ENCODE results near the gene ZBTB7C. TPM values are rescaled to one million over a fixed set of nuclear protein-coding genes. Genes with fewer than 3 reads are reported as not detected.

ZBTB7C gene
- total RNA-seq, 3 donors from 2014 or later, result 5.6 to 26.5 (median 6.1) TPM

DNA sequence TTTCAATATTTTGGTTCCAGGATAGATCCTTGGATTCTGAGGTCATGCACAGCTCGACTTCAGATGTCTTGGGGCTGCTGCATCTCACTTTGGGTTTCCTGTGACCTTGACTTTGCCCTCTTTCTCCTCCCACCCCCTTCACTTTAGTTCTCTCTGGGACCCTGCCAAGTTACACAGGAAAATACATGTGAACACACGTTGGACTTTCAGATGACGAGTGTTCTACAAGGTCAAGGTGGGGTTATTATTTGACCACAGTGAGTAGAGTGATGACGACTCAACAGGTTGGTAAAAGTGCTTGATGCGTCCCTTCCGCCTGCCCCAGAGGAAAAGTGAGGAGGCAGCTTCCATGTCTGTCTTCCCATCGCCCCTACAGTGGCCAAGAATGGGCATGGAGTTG, 356.3 kb downstream of the ZBTB7C start:
- TF ChIP-seq POLR2A (IDR thresholded peaks at IDR 0.05) (no peak), POLR2AphosphoS5 (IDR thresholded peaks at IDR 0.05) (no peak)
- TF ChIP-seq, protein P1, sequence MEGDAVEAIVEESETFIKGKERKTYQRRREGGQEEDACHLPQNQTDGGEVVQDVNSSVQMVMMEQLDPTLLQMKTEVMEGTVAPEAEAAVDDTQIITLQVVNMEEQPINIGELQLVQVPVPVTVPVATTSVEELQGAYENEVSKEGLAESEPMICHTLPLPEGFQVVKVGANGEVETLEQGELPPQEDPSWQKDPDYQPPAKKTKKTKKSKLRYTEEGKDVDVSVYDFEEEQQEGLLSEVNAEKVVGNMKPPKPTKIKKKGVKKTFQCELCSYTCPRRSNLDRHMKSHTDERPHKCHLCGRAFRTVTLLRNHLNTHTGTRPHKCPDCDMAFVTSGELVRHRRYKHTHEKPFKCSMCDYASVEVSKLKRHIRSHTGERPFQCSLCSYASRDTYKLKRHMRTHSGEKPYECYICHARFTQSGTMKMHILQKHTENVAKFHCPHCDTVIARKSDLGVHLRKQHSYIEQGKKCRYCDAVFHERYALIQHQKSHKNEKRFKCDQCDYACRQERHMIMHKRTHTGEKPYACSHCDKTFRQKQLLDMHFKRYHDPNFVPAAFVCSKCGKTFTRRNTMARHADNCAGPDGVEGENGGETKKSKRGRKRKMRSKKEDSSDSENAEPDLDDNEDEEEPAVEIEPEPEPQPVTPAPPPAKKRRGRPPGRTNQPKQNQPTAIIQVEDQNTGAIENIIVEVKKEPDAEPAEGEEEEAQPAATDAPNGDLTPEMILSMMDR (IDR thresholded peaks at IDR 0.05), result no peak
- Histone ChIP-seq H3K27ac (no peak overlapping the region), H3K9me3 (no peaks in the 10 kb centered on the region), H3K36me3 (no peaks in the 10 kb centered on the region), H3K4me3 (no peak overlapping the region), H3K27me3 (no peaks in the 10 kb centered on the region), H3K4me1 (no peaks in the 10 kb centered on the region)
- intact Hi-C loops (cut with DNase I; ENCODE audit: low total_unique reads), result no loop called here
- no peak for DNase-seq (ENCODE audit: low spot score in 2 of 2)

DNA sequence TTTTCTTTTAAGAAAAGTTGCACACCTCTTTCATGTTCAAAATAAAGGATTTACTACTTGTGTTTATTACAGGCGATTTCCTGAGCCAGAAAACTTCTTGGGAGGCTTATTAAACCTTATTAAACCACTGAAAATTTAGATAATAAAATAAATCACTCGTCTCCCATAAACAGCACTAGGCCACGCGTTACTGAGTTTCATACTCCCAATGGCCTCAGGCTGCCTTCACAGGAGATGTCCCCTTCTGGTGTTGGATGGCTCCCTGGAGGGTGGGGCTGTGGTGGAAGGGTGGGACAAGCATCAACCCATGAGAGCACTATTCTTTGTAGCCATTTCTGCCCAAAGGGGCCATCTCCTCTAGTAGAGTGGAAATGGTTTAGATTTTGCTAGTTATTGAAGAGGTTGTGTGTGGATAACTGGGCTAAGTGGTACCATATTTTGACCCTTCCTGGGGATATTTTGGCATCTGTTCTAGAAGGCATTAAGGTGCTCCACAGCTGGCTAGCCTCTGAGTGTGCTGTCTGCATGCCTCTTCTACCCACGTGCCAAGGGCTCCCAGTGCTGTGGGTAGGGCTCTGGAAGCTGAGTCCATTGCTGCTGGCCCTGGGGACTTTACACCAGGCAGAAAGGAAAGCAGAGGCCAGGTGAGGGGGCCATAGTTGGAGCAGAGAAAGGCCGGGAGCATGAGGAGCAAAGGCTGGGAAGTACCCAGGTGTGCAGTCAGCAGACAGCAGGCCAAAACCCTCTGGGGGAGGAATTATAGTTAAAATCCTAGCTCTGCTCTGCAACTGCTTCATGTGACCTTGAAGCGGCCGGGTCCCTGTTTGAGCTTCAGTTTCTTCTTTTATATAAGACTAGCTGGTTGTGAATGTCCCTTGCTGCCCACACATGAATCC, 357.0 kb downstream of the ZBTB7C start:
- TF ChIP-seq POLR2AphosphoS5 (IDR thresholded peaks at IDR 0.05) (no peak), POLR2A (IDR thresholded peaks at IDR 0.05) (no peak)
- TF ChIP-seq, protein P1 (IDR thresholded peaks at IDR 0.05), result no peak

DNA sequence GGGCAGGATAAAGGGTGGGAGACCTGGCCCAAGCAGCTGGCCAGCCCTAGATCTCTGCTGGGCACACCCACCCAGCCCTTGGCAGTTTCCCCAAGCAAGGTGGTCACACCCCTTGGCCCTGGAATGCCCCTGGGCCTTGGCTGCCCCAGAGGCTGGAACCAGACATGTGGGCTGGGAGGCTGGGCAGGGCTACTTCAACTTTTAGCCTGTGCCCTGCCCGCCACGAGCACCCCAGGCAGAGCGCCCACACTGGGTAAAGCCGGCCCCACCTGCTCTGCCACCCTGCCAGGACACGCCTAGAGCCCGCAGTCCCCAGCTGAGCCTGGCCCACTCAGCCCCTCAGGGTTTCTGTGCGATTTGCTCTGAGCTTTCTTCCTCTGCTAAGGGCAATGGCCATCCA, 359.0 kb downstream of the ZBTB7C start:
- H3K36me3 ChIP-seq, result no peaks in the 10 kb centered on the region
- DNase-seq (ENCODE audit: low spot score in 2 of 2), result no peak
- TF ChIP-seq POLR2AphosphoS5 (IDR thresholded peaks at IDR 0.05), result no peak
- TF ChIP-seq POLR2A (IDR thresholded peaks at IDR 0.05), result no peak
- TF ChIP-seq, protein P1 (IDR thresholded peaks at IDR 0.05), result no peak

More for the DNA sequence above, 357.0 kb downstream of the ZBTB7C start:
- Histone ChIP-seq H3K27ac (no peak overlapping the region), H3K9me3 (no peaks in the 10 kb centered on the region), H3K4me3 (no peak overlapping the region), H3K4me1 (no peaks in the 10 kb centered on the region), H3K27me3 (no peaks in the 10 kb centered on the region), H3K36me3 (no peaks in the 10 kb centered on the region)
- DNase-seq (ENCODE audit: low spot score in 2 of 2), result no peak
- intact Hi-C loops (cut with DNase I; ENCODE audit: low total_unique reads), result no loop called here

DNA sequence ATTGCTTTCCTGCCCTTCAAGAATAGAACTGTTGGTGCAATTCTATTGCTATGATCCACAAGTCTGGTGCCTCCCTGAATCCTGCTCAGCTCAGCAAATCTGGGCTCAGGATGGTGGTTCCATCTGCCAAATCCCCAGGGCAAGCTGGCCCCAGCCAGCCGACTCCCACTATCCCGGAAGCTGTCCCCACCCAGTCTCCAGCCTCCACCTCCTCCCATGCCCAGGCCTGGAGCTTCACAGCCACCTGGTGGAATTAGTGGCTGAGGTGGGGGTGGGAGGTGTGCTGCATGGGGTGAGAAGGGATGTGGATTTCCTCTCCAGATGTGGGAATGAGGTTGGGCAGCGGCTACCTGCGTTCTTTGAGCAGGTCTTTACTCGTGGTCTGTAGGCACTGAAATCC, 359.4 kb downstream of the ZBTB7C start:
- H3K27ac ChIP-seq, result peak overlapping the region; percentile 70 to 86
- TF ChIP-seq, protein P1 (IDR thresholded peaks at IDR 0.05), result no peak
- no peak for TF ChIP-seq POLR2A (IDR thresholded peaks at IDR 0.05)
- TF ChIP-seq POLR2AphosphoS5 (IDR thresholded peaks at IDR 0.05), result no peak
- H3K4me1 ChIP-seq, result no peaks in the 10 kb centered on the region
- H3K9me3 ChIP-seq, result no peaks in the 10 kb centered on the region
- H3K4me3 ChIP-seq, result no peak overlapping the region
- DNase-seq (ENCODE audit: low spot score in 2 of 2), result peak in 1 of 2 donors; percentile 69
- no peaks in the 10 kb centered on the region for H3K36me3 ChIP-seq
- intact Hi-C loops (cut with DNase I; ENCODE audit: low total_unique reads), result no loop called here
- no peaks in the 10 kb centered on the region for H3K27me3 ChIP-seq

More for the DNA sequence above, 359.0 kb downstream of the ZBTB7C start:
- Histone ChIP-seq H3K4me1 (no peaks in the 10 kb centered on the region), H3K4me3 (no peak overlapping the region), H3K27me3 (no peaks in the 10 kb centered on the region), H3K27ac (peak overlapping the region; percentile 70 to 86), H3K9me3 (no peaks in the 10 kb centered on the region)
- intact Hi-C loops (cut with DNase I; ENCODE audit: low total_unique reads), result no loop called here

DNA sequence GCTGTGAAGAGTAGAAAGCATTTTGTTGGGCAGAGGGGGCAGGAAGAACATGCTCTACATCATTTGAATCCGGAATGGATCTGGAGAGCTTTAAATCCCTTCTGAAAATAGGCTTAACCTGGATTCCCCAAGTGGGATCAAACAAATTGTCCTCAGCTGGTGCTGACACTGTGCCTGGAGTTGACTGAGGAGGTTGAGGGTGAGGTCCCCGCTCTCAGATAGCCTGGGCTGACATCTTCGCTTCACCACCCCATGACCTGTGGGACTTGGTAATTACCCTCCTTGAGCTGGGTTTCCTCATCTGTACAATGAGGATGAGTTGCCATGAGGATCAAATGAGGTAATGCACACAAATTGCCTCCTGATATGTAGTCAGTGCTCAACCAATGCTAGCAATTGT, 360.9 kb downstream of the ZBTB7C start:
- Histone ChIP-seq H3K27me3 (no peaks in the 10 kb centered on the region), H3K4me1 (no peaks in the 10 kb centered on the region), H3K27ac (peak overlapping the region in 1 of 2 donors; percentile 17), H3K9me3 (peaks cover 0 to 2% of the 10 kb centered on the region in 2 donors), H3K36me3 (no peaks in the 10 kb centered on the region), H3K4me3 (no peak overlapping the region)
- no peak for DNase-seq (ENCODE audit: low spot score in 2 of 2)
- TF ChIP-seq, protein P1 (IDR thresholded peaks at IDR 0.05), result no peak
- TF ChIP-seq POLR2A (IDR thresholded peaks at IDR 0.05) (no peak), POLR2AphosphoS5 (IDR thresholded peaks at IDR 0.05) (no peak)
- intact Hi-C loops (cut with DNase I; ENCODE audit: low total_unique reads), result no loop called here
